Astrocyte of the cerebellum (primary cell): ENCODE measurements around the gene UBAC2.

Source experiments
- DNase-seq: peaks from one replicate; pipeline ENCODE4 v3.0.0-alpha.2; 2011; ENCODE audit warnings: low read depth
- H3K4me3 ChIP-seq: 2 replicates; pipeline ENCODE4 v1.5.1; 2011; ENCODE audit warnings: mild to moderate bottlenecking, low read depth, low read length, moderate library complexity
- in situ Hi-C: cut with HindIII; loops from 2 replicates; pipeline ENCODE4 v1.10.0; 2017; ENCODE audit warnings: low sequenced_read_pairs
- TF ChIP-seq, protein P1 (sequence below): IDR thresholded peaks from 2 replicates; pipeline ENCODE4 v1.5.1; 2012; ENCODE audit warnings: low read length, low read depth, moderate library complexity, mild to moderate bottlenecking; ENCODE audit errors: missing control alignments

The UBAC2 gene

DNA sequence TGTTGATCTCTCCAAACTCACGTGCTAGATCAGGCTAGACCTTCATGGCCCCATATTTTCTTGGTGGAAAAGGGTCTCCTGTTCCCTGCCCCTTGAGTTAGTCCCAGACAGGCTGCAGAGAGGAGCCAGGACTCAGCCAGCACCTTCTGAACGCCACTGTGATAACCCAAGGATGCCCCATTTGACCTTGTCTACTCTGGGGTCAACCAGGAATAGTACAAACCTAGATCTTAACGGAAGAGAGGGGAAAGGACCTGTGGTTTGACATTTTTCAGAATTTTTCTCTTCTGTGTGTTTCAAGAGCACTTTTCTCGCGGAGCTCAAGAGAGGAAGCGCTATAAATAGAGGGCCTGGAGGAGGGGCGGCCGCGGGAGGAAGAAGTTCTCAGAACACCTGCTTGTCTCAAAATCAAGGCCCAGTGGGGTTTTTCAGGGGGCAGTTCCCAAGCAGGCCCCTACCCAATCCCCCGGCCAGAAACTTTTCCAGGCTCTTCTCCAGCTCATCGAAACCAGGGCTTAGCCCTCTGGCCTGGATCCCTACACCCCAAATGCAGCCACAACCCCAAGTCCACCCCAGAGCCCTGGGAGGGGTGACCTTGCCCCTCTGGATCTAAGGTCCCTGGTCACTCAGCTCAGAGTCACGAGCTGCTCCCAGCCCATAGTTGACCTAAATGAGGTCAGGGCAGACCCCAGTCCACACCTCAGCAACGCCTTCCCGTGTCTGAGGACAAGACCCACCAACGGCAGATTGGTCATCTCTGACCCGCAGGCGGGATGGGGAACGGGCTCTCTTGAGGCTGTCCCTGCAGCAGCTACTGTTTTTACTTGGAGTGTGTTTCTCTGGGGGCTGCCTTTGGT lies 225.1 kb downstream of the UBAC2 start:
- in situ Hi-C loops = no loop called here
- no peak for DNase-seq
- H3K4me3 ChIP-seq = no peak overlapping the region
- TF ChIP-seq, protein P1, sequence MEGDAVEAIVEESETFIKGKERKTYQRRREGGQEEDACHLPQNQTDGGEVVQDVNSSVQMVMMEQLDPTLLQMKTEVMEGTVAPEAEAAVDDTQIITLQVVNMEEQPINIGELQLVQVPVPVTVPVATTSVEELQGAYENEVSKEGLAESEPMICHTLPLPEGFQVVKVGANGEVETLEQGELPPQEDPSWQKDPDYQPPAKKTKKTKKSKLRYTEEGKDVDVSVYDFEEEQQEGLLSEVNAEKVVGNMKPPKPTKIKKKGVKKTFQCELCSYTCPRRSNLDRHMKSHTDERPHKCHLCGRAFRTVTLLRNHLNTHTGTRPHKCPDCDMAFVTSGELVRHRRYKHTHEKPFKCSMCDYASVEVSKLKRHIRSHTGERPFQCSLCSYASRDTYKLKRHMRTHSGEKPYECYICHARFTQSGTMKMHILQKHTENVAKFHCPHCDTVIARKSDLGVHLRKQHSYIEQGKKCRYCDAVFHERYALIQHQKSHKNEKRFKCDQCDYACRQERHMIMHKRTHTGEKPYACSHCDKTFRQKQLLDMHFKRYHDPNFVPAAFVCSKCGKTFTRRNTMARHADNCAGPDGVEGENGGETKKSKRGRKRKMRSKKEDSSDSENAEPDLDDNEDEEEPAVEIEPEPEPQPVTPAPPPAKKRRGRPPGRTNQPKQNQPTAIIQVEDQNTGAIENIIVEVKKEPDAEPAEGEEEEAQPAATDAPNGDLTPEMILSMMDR = no peak

DNA sequence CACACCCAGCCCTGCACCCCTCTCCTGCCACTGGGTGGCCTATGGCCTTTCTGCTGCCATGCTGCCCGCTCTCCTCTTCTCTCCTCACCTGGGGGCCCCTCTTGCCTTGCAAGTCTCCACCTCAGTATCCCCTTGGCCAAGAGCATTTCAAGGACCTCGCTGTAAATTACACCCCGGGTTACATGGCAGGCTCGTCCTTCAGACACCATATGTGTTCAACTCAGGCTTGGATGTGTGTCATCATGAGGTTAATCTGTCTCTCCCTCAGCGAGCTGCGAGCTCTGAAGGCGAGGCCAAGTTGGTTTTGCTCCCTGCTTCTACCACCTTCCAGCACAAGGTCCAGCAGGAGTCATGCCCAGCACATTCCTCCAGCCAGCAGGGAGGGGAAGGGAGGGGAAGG lies 225.8 kb downstream of the UBAC2 start:
- in situ Hi-C loops = no loop called here
- TF ChIP-seq, protein P1 = no peak
- no peak overlapping the region for H3K4me3 ChIP-seq
- DNase-seq = no peak

DNA sequence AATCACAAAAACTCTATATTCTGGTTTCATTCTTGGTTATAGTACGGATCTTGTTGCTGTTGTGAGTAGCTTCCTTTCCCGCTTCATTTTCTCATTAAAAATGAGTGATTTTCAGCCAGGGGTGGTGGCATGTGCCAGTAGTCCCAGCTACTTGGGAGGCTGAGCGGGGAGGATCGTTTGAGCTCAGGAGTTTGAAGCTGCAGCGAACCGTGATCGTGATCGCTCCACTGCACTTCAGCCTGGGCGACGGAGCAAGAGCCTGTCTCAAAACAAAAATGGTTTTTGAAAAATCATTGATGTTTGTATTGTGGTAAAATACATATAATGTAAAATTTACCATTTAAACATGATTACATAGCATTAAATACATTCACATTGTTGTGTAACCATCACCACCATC lies 229.0 kb downstream of the UBAC2 start:
- in situ Hi-C loops = loop anchor here (10.0 kb wide), 1 partner anchor 165 kb away; no protein-coding TSS in a partner anchor
- no peak overlapping the region for H3K4me3 ChIP-seq
- no peak for DNase-seq
- TF ChIP-seq, protein P1 = no peak

DNA sequence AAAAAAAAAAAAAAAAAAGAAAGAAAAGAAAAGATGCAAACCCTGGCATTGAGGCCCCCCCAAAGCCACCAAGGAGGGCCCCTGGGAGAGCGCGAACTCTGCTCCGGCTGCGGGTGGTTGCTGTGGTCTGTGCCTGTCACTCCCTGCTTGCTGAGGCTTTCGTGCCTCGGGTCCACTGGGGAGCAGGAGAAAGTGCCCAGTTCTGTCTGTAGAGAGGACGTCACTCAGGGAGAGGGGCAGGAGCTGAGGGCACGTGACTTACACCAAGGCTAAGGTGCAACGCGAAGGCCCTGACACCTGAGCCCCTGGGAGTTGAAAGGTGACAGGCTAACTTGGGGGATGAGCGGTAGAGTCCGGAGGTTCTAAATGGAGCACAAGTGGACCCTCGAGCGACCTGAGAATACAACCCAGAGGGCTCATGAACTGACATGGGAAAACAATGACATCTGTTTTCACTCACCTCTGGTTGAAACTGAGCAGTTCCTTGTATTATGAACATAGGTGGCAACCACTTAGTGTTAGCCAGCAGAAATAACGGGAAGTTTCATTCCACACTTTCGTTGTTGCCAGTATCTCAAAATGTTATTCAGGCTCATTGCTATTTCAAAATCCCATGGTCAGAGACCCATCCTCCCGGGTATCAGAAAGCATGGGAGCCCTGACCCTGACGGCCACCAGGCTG lies 231.4 kb downstream of the UBAC2 start:
- DNase-seq = no peak
- H3K4me3 ChIP-seq = no peak overlapping the region
- TF ChIP-seq, protein P1 = no peak
- in situ Hi-C loops = loop anchor here (10.0 kb wide), 1 partner anchor 167 kb away; no protein-coding TSS in a partner anchor

DNA sequence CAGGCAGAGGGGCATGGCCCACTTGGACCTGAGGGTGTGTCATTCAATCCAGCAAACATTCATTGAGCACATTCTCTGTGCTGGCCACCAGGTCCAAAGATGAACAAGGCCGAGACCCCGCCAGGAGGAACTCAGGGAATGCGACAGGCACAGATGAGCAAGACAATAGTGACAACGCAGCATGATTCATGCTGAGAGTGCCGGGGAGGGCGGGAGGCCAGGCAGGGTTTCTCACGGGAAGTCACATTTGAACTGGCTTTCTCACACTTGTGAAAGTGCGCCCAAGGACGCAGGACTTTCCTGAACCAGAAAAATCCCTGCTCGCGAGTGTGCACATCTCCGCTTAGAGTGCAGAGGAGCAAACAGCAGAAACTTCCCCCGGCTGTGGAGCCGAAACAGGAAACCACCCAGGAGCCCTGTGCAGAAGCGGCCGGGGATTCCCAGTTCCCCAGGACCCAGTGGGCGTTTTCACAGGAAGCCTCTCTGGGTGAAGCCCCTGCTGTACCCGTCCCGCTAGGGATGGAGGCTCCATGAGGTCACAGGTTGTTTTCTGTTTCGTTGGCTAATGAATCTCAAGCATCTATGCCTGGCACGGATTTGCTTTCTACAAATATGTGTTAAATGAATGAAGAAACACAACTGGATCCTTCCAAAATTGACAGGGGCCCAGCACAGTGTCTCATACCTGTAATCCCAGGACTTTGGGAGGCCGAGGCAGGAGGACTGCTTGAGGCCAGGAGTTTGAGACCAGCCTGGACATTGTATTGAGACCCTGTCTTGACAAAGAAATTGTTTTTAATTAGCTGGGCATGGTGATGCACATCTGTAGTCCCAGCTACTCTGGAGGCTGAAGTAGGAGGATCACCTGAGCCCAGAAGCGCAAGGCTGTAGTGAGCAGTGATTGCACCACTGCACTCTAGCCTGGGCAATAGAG lies 232.2 kb downstream of the UBAC2 start:
- H3K4me3 ChIP-seq = peak overlapping the region; percentile 5
- in situ Hi-C loops = loop anchor here (10.0 kb wide), 1 partner anchor 168 kb away; no protein-coding TSS in a partner anchor
- TF ChIP-seq, protein P1 = no peak
- no peak for DNase-seq
